ENCODE data around the gene DYNLT2B.

DNA sequence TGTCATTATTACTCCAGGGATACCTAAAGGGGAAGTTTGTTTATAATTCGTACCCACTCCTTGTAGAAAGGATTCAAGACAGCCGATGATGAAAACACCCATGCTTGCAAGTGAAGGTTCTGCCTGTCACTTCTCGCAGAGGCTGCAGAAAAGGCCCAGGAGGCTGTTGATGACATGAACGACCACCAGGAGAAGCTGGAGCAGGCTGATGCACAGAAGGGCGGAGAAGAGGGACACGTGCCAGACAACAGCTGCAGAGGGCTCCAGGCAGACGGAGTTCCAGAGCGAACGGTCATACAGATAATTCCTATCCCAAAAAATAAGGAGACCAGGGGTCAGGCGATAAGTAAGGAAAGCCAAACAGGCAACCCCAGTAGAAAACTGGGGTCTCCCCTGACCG lies 5.7 kb upstream of the DYNLT2B start:
- TF ChIP-seq POLR2AphosphoS5 (IDR thresholded peaks at IDR 0.05; ENCODE audit: low read depth, low read length) (no peak), POLR2A (IDR thresholded peaks at IDR 0.05; ENCODE audit: low read depth, low read length) (no peak), TAF1 (IDR thresholded peaks at IDR 0.05; ENCODE audit: low read depth, low read length) (no peak), PAX5 (IDR thresholded peaks at IDR 0.05; ENCODE audit: insufficient read depth, low read length, severe bottlenecking) (no peak), SPI1 (IDR thresholded peaks at IDR 0.05; ENCODE audit: low read depth, low read length) (no peak), POU2F2 (IDR thresholded peaks at IDR 0.05; ENCODE audit: low read depth, low read length) (no peak)
